GM19468 (cell line): ENCODE measurements around the gene KRTAP9-2.
"Not testable (repeated sequence)": the region's sequence is repeated elsewhere in the genome, so short reads cannot be mapped to it uniquely, and the experiment has no call there.

ENCODE experiments used
- ATAC-seq: cut with Tn5 transposase; IDR thresholded peaks from one replicate; pipeline ENCODE4 v1.9.1; 2021; ENCODE audit warnings: mild to moderate bottlenecking, moderate library complexity, moderate number of reproducible peaks; ENCODE audit not compliant: unreplicated experiment; ENCODE audit errors: extremely low read depth

The KRTAP9-2 gene

DNA sequence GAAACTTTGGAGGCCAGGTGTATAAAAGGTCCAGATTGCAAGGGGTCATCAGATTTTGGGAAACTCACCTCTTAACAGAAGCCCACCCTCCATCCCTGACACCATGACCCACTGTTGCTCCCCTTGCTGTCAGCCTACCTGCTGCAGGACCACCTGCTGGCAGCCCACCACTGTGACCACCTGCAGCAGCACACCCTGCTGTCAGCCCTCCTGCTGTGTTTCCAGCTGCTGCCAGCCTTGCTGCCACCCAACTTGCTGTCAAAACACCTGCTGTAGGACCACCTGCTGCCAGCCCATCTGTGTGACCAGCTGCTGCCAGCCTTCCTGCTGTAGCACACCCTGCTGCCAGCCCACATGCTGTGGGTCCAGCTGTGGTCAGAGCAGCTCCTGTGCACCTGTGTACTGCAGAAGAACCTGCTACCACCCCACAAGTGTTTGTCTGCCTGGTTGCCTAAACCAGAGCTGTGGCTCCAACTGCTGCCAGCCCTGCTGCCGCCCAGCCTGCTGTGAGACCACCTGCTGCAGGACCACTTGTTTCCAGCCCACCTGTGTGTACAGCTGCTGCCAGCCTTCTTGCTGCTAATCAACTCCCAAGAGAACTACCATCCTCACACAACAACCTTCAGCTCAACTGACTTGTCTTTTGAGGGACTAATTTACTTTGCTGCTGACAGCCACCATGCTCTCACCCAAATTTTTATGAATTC is 6.1 kb downstream of the KRTAP9-2 start, which contains the start of gene KRTAP9-3:
TSS of gene KRTAP9-3 (plus strand) at position 51 of the 707 bp plus-strand sequence. CDS start at position 104, 53 bp downstream.
- ATAC-seq = not testable (repeated sequence)

DNA sequence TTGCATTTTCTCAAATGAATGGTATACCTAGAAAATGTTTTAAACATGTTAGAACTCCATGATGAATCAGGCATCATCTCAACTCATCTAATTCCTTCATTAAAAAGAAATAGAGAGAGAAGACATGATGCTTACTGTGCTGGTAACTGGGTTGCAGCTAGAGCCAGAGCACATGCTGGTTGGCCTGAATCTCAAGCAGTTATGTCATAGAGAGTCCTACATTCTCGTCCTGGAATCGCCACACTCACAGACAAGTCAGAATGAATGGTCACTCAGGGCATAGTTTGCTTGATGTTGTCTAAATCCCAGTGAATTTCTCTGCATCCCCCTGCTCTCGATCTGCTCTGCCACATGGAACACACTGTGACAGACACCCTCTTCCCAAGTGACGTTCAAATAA is 10.7 kb downstream of the KRTAP9-2 start:
- ATAC-seq = not testable (repeated sequence)

GRCh38 chr17:41237949-41238437 is 11.5 kb downstream of the KRTAP9-2 start, which contains the start of gene KRTAP9-8:
Gene KRTAP9-8 (plus strand): TSS chr17:41237999. CDS start chr17:41238052, 53 bp downstream.
- not testable (repeated sequence) for ATAC-seq

- not testable (repeated sequence) for ATAC-seq
These were observed 20.7 kb downstream of the KRTAP9-2 start for GRCh38 chr17:41246995-41247787.

DNA sequence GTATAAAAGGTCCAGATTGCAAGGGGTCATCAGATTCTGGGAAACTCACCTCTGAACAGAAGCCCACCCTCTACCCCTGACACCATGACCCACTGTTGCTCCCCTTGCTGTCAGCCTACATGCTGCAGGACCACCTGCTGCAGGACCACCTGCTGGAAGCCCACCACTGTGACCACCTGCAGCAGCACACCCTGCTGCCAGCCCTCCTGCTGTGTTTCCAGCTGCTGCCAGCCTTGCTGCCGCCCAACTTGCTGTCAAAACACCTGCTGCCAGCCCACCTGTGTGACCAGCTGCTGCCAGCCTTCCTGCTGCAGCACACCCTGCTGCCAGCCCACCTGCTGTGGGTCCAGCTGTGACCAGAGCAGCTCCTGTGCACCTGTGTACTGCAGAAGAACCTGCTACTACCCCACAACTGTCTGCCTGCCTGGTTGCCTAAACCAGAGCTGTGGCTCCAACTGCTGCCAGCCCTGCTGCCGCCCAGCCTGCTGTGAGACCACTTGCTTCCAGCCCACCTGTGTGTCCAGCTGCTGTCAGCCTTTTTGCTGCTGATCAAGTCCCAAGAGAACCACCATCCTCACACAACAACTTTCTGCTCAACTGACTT is 23.3 kb downstream of the KRTAP9-2 start, which contains the start of gene KRTAP9-4:
TSS of gene KRTAP9-4 (plus strand) at position 51 of the 604 bp plus-strand sequence. CDS start at position 85, 34 bp downstream.
- not testable (repeated sequence) for ATAC-seq

- ATAC-seq = no peak
These were observed 24.8 kb downstream of the KRTAP9-2 start for GRCh38 chr17:41251261-41251660.

- no peak for ATAC-seq
These were observed 28.4 kb downstream of the KRTAP9-2 start for GRCh38 chr17:41254861-41255260.

DNA sequence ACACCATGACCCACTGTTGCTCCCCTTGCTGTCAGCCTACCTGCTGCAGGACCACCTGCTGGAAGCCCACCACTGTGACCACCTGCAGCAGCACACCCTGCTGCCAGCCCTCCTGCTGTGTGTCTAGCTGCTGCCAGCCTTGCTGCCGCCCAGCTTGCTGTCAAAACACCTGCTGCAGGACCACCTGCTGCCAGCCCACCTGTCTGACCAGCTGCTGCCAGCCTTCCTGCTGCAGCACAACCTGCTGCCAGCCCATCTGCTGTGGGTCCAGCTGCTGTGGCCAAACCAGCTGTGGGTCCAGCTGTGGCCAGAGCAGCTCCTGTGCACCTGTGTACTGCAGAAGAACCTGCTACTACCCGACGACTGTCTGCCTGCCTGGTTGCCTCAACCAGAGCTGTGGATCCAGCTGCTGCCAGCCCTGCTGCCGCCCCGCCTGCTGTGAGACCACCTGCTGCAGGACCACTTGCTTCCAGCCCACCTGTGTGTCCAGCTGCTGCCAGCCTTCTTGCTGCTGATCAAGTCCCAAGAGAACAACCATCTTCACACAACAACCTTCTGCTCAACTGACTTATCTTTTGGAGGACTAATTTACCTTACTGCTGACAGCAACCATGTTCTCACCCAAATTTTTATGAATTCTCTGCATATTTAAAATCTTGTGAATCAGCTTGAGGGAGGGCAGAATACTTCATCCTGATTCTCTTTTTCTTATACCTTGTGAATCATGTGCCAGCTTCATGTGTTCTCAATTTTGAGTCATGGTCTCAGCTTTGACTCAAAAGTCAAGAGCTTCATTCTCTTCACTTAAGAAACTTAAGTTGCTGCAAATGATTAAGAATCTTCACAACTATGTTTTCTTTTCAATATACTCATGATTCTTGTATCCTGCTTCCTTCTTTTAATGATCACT is 29.2 kb downstream of the KRTAP9-2 start, which contains the start of gene KRTAP9-9:
TSS of gene KRTAP9-9 (plus strand) at position 4 of the 910 bp plus-strand sequence.
- ATAC-seq = not testable (repeated sequence)

DNA sequence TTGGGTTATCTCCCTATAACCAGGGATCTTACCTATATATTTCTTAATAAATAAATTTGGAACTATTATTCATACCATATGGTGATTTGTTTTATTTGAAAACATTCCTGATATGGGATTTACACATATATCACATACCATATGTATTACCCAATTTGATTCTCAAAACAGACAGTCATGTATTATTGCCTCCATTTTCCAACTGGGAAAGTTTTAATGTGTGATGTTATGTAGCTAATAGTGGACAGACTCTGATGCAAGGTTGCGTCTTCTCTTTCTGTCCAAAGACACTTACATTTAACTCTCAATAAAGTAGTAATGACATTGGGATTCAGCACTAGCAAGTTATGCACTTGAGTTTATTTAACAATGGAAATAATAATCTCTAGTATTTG is 29.8 kb downstream of the KRTAP9-2 start:
- ATAC-seq = no peak

- no peak for ATAC-seq
These were observed 32.0 kb downstream of the KRTAP9-2 start for GRCh38 chr17:41258406-41258805.

- ATAC-seq = no peak
These were observed 36.8 kb downstream of the KRTAP9-2 start for GRCh38 chr17:41263212-41263611.

GRCh38 chr17:41264599-41264998 is 38.2 kb downstream of the KRTAP9-2 start:
- no peak for ATAC-seq

DNA sequence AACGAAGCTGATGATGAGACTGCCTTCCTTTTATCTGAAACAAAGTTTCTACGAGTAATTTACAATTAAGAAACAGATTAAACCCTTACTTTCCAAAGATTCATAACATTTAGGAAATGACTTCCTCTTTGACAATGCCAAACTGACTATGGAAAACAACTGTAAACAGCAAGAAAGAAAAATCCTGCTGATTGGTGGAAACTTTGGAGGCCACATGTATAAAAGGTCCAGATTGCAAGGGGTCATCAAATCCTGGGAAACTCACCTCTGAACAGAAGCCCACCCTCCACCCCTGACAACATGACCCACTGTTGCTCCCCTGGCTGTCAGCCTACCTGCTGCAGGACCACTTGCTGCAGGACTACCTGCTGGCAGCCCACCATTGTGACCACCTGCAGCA is 38.6 kb downstream of the KRTAP9-2 start, which contains the start of gene KRTAP9-6:
TSS of gene KRTAP9-6 (plus strand) at position 301 of the 400 bp plus-strand sequence. CDS start at position 301, 0 bp downstream.
- ATAC-seq = no peak

- ATAC-seq = no peak
These were observed 41.3 kb downstream of the KRTAP9-2 start for GRCh38 chr17:41267711-41268110.

DNA sequence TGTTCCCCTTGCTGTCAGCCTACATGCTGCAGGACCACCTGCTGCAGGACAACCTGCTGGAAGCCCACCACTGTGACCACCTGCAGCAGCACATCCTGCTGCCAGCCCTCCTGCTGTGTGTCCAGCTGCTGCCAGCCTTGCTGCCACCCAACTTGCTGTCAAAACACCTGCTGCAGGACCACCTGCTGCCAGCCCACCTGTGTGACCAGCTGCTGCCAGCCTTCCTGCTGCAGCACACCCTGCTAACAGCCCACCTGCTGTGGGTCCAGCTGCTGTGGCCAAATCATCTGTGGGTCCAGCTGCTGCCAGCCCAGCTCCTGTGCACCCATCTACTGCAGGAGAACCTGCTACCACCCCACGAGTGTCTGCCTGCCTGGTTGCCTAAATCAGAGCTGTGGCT is 44.9 kb downstream of the KRTAP9-2 start:
- ATAC-seq = not testable (repeated sequence)

GRCh38 chr17:41271858-41272257 is 45.4 kb downstream of the KRTAP9-2 start:
- no peak for ATAC-seq

GRCh38 chr17:41275648-41276190 is 49.3 kb downstream of the KRTAP9-2 start, which contains the start of gene KRTAP9-7:
Gene KRTAP9-7 (plus strand): TSS chr17:41275698. CDS start chr17:41275698, 0 bp downstream.
- ATAC-seq = not testable (repeated sequence)
